Kidney (tissue), 14 donors: Measurements from ENCODE around the gene TREM1. TPM values are rescaled to one million over a fixed set of nuclear protein-coding genes. Genes with fewer than 3 reads are reported as not detected.
A peak's percentile ranks its signal among the peaks of the same experiment; 100 is the strongest.

Source experiments
- DNase-seq, 5 donors: peaks; one replicate each; pipeline ENCODE4 v3.0.0-alpha.2; 2013 to 2020
- FAIRE-seq: peaks from 2 replicates; lab custom pipeline; 2012; peaks lifted over from hg19 to GRCh38; lab: Jason Lieb, UNC
- H3K27ac ChIP-seq, 2 donors: one replicate each; pipeline ENCODE4 v1.7.0; 2013; ENCODE audit warnings: low read depth in 2 of 2, low read length in 2 of 2, inconsistent platforms in 1 of 2
- H3K27me3 ChIP-seq: one replicate; pipeline ENCODE4 v1.7.1; 2013; ENCODE audit warnings: low read length, inconsistent platforms; ENCODE audit not compliant: control insufficient read depth, insufficient read depth
- H3K36me3 ChIP-seq, 3 donors: one replicate each; pipeline versions ENCODE4 v1.7.0 to v1.7.1; 2013; ENCODE audit warnings: low read length in 3 of 3, control low read depth in 1 of 3, inconsistent platforms in 1 of 3; ENCODE audit not compliant: insufficient read depth in 3 of 3, control insufficient read depth in 2 of 3
- H3K4me1 ChIP-seq, 3 donors: one replicate each; pipeline versions ENCODE4 v1.7.0 to v1.7.1; 2013; ENCODE audit warnings: low read length in 3 of 3, inconsistent platforms in 1 of 3, low read depth in 1 of 3; ENCODE audit not compliant: control insufficient read depth in 2 of 3, insufficient read depth in 2 of 3
- H3K4me3 ChIP-seq, 3 donors: one replicate each; pipeline versions ENCODE4 v1.7.0 to v1.8.1; 2013; ENCODE audit warnings: low read length in 3 of 3, control low read depth in 1 of 3, inconsistent platforms in 1 of 3
- H3K9ac ChIP-seq, 3 donors: one replicate each; pipeline versions ENCODE4 v1.7.0 to v1.7.1; 2013; ENCODE audit warnings: low read length in 3 of 3, control low read depth in 1 of 3, inconsistent platforms in 1 of 3
- H3K9me3 ChIP-seq, 3 donors: one replicate each; pipeline versions ENCODE4 v1.7.0 to v1.7.1; 2013; ENCODE audit warnings: low read length in 3 of 3, control low read depth in 1 of 3, inconsistent platforms in 1 of 3; ENCODE audit not compliant: control insufficient read depth in 2 of 3, insufficient read depth in 1 of 3
- CTCF ChIP-seq: IDR thresholded peaks from 3 replicates; pipeline ENCODE4 v1.5.1; 2012; ENCODE audit warnings: mild to moderate bottlenecking, moderate library complexity, borderline replicate concordance; ENCODE audit not compliant: insufficient read depth; ENCODE audit errors: extremely low read depth
- intact Hi-C: fragments of 100-400 bp; cut with DNase I; formaldehyde crosslinking; loops from one replicate; pipeline ENCODE4 v1.11.1; 2022
- polyA plus RNA-seq: library from polyadenylated mRNA; stranded (reverse); fragments of 350-450 nt; fragmentation: Illumina TruSeq; extraction: RNeasy Lipid Tissue Mini Kit (QIAGEN cat#74804); gene quantifications from one replicate; pipeline ENCODE4 v1.2.3, GENCODE V29; 2014; ENCODE audit warnings: low read depth, low replicate concordance; ENCODE audit not compliant: insufficient read depth
- total RNA-seq: library from RNA; stranded (reverse); fragmentation: NEBNext Ultra II Directional; extraction: Animal tissue kit (Norgen Biotek cat#: 25700); gene quantifications from one replicate; pipeline ENCODE4 v1.2.1, GENCODE V29; 2021
- donor health status: control.
- donor health status: control.
- donor health status: control.
- donor health status: control.
- donor health status: control.
- donor health status: DM: yes; HTN: yes; CAD: no.
- donor health status: Normal renal cell carcinoma (clear cell type).

TREM1 gene
- total and polyA plus RNA-seq, 2 donors from 2014 or later = 1.4 TPM; not detected in 1

- no peak for TF ChIP-seq CTCF
- Histone ChIP-seq H3K27ac (no peak overlapping the region), H3K36me3 (no peaks in the 10 kb centered on the region), H3K9ac (no peak overlapping the region), H3K27me3 (no peaks in the 10 kb centered on the region), H3K9me3 (peaks cover 0 to 11% (median 3%) of the 10 kb centered on the region in 3 donors), H3K4me1 (peaks cover 0 to 3% (median 3%) of the 10 kb centered on the region in 3 donors), H3K4me3 (no peak overlapping the region)
- intact Hi-C loops = no loop called here
- peak; percentile 47 for FAIRE-seq
- peak in 4 of 5 donors; percentile 75 to 95 (median 90) for DNase-seq
These were observed 28.9 kb downstream of the TREM1 start for GRCh38 chr6:41257369-41258195.

GRCh38 chr6:41256383-41256782 lies 30.1 kb downstream of the TREM1 start:
- Histone ChIP-seq H3K36me3 (no peaks in the 10 kb centered on the region), H3K27me3 (no peaks in the 10 kb centered on the region), H3K27ac (no peak overlapping the region), H3K4me1 (peaks cover 0 to 3% (median 3%) of the 10 kb centered on the region in 3 donors), H3K9me3 (peaks cover 0 to 4% (median 1%) of the 10 kb centered on the region in 3 donors), H3K4me3 (no peak overlapping the region), H3K9ac (no peak overlapping the region)
- no peak for TF ChIP-seq CTCF
- intact Hi-C loops = no loop called here
- DNase-seq (no peak), FAIRE-seq (no peak)

GRCh38 chr6:41255638-41256246 lies 30.7 kb downstream of the TREM1 start:
- no peak for FAIRE-seq

More at GRCh38 chr6:41255638-41256246, 30.7 kb downstream of the TREM1 start:
- H3K9me3 ChIP-seq = peaks cover 0 to 4% (median 0%) of the 10 kb centered on the region in 3 donors
- no peaks in the 10 kb centered on the region for H3K36me3 ChIP-seq
- DNase-seq = peak in 1 of 5 donors; percentile 26
- H3K27ac ChIP-seq = no peak overlapping the region
- TF ChIP-seq CTCF = no peak
- H3K27me3 ChIP-seq = no peaks in the 10 kb centered on the region
- no peak overlapping the region for H3K4me3 ChIP-seq
- no peak overlapping the region for H3K9ac ChIP-seq
- intact Hi-C loops = no loop called here
- H3K4me1 ChIP-seq = peaks cover 0 to 3% (median 3%) of the 10 kb centered on the region in 3 donors
